ENCODE results near the gene LRRC25. TPM values are rescaled to one million over a fixed set of nuclear protein-coding genes. Genes with fewer than 3 reads are reported as not detected.

Gene LRRC25
- polyA plus RNA-seq, 1 donor (not counting 4 experiments of a cell fraction or from before 2014, with no cell fraction given), result not detected

DNA sequence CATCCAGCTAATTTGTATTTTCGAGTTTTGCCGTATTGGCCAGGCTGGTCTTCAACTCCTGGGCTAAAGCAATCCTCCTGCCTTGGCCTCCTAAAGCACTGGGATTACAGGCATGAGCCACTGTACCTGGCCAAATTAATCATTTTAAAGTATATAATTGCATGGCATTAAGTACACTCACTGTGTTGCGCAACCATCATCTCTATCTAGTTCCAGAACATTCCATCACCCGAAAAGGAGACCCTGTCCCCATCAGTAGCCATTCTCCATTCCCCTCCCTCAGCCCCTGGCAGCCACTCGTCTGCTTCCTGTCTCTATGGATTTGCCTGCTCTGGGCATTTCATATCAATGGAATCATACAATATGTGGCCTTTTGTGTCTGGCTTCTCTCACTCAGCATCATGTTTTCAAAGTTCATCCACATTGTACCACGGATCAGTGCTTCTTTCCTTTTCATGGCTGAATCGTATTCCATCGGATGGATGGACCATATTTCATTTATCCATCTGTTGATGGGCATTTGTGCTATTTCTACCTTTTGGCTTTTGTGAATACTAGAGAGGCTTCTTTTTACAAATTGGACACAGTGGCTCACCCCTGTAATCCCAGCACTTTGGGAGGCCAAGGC, 43.9 kb downstream of the LRRC25 start:
- Histone ChIP-seq H3K9ac (ENCODE audit: control insufficient read depth, extremely low read depth, insufficient read depth, low read length) (no peak overlapping the region), H4K20me1 (ENCODE audit: control insufficient read depth, extremely low read depth, insufficient read depth, low read length) (no peaks in the 10 kb centered on the region), H3K4me2 (ENCODE audit: control insufficient read depth, extremely low read depth, insufficient read depth, low read depth, low read length) (no peak overlapping the region), H2AFZ (ENCODE audit: control insufficient read depth, low read length) (no peak overlapping the region), H3K36me3 (ENCODE audit: control insufficient read depth in 2 of 2, extremely low read depth in 1 of 2, insufficient read depth in 2 of 2, low read length in 2 of 2) (peaks cover 0 to 4% of the 10 kb centered on the region in 2 experiments), H3K27me3 (ENCODE audit: control insufficient read depth, extremely low read depth, insufficient read depth, low read length) (no peaks in the 10 kb centered on the region), H3K27ac (ENCODE audit: control insufficient read depth, insufficient read depth, low read length) (no peak overlapping the region), H3K4me1 (ENCODE audit: control insufficient read depth, extremely low read depth, insufficient read depth, low read length) (no peaks in the 10 kb centered on the region), H3K79me2 (ENCODE audit: control insufficient read depth, insufficient read depth, low read length) (no peaks in the 10 kb centered on the region), H3K4me3 (ENCODE audit: control insufficient read depth in 2 of 3, extremely low read depth in 1 of 3, insufficient read depth in 2 of 3, low read depth in 1 of 3, low read length in 3 of 3) (no peak overlapping the region), H3K9me3 (ENCODE audit: control insufficient read depth, low read depth, low read length) (no peaks in the 10 kb centered on the region), H3K9me1 (ENCODE audit: control insufficient read depth, extremely low read depth, insufficient read depth, low read length) (no peaks in the 10 kb centered on the region)
- no peak for DNase-seq (ENCODE audit: low read depth, low spot score)
- FAIRE-seq, result no peak
- dilution Hi-C loops (cut with MboI; ENCODE audit: extremely low pct_ligation_motif_present, low sequenced_read_pairs), result no loop called here
- no peak for TF ChIP-seq EZH2 (IDR thresholded peaks at IDR 0.05; ENCODE audit: low read length)
- TF ChIP-seq, protein P1, sequence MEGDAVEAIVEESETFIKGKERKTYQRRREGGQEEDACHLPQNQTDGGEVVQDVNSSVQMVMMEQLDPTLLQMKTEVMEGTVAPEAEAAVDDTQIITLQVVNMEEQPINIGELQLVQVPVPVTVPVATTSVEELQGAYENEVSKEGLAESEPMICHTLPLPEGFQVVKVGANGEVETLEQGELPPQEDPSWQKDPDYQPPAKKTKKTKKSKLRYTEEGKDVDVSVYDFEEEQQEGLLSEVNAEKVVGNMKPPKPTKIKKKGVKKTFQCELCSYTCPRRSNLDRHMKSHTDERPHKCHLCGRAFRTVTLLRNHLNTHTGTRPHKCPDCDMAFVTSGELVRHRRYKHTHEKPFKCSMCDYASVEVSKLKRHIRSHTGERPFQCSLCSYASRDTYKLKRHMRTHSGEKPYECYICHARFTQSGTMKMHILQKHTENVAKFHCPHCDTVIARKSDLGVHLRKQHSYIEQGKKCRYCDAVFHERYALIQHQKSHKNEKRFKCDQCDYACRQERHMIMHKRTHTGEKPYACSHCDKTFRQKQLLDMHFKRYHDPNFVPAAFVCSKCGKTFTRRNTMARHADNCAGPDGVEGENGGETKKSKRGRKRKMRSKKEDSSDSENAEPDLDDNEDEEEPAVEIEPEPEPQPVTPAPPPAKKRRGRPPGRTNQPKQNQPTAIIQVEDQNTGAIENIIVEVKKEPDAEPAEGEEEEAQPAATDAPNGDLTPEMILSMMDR (optimal IDR thresholded peaks at IDR 0.05 in 1 of 3, IDR thresholded peaks at IDR 0.05 in 1 of 3, conservative IDR thresholded peaks at IDR 0.05 in 1 of 3; ENCODE audit: extremely low read depth in 1 of 3, insufficient read depth in 2 of 3, low read length in 3 of 3), result no peak

GRCh38 chr19:18351544-18351943, 45.9 kb downstream of the LRRC25 start:
- H3K4me3 ChIP-seq (ENCODE audit: control insufficient read depth in 2 of 3, extremely low read depth in 1 of 3, insufficient read depth in 2 of 3, low read depth in 1 of 3, low read length in 3 of 3), result no peak overlapping the region
- DNase-seq (ENCODE audit: low read depth, low spot score), result no peak
- no peaks in the 10 kb centered on the region for H3K27me3 ChIP-seq (ENCODE audit: control insufficient read depth, extremely low read depth, insufficient read depth, low read length)
- H3K9me3 ChIP-seq (ENCODE audit: control insufficient read depth, low read depth, low read length), result no peaks in the 10 kb centered on the region
- TF ChIP-seq, protein P1 (optimal IDR thresholded peaks at IDR 0.05 in 1 of 3, IDR thresholded peaks at IDR 0.05 in 1 of 3, conservative IDR thresholded peaks at IDR 0.05 in 1 of 3; ENCODE audit: extremely low read depth in 1 of 3, insufficient read depth in 2 of 3, low read length in 3 of 3), result no peak
- no peak for TF ChIP-seq EZH2 (IDR thresholded peaks at IDR 0.05; ENCODE audit: low read length)
- no peaks in the 10 kb centered on the region for H3K36me3 ChIP-seq (ENCODE audit: control insufficient read depth in 2 of 2, extremely low read depth in 1 of 2, insufficient read depth in 2 of 2, low read length in 2 of 2)
- no peaks in the 10 kb centered on the region for H3K9me1 ChIP-seq (ENCODE audit: control insufficient read depth, extremely low read depth, insufficient read depth, low read length)
- no peak overlapping the region for H3K9ac ChIP-seq (ENCODE audit: control insufficient read depth, extremely low read depth, insufficient read depth, low read length)
- no peaks in the 10 kb centered on the region for H4K20me1 ChIP-seq (ENCODE audit: control insufficient read depth, extremely low read depth, insufficient read depth, low read length)
- no peak overlapping the region for H2AFZ ChIP-seq (ENCODE audit: control insufficient read depth, low read length)
- H3K4me1 ChIP-seq (ENCODE audit: control insufficient read depth, extremely low read depth, insufficient read depth, low read length), result no peaks in the 10 kb centered on the region
- H3K27ac ChIP-seq (ENCODE audit: control insufficient read depth, insufficient read depth, low read length), result no peak overlapping the region
- FAIRE-seq, result no peak
- H3K79me2 ChIP-seq (ENCODE audit: control insufficient read depth, insufficient read depth, low read length), result no peaks in the 10 kb centered on the region
- H3K4me2 ChIP-seq (ENCODE audit: control insufficient read depth, extremely low read depth, insufficient read depth, low read depth, low read length), result no peak overlapping the region
- dilution Hi-C loops (cut with MboI; ENCODE audit: extremely low pct_ligation_motif_present, low sequenced_read_pairs), result no loop called here

Measured in keratinocyte (primary cell).